Astrocyte (in vitro differentiated cells and primary cell): ENCODE results near the gene DYNLT1. TPM values are rescaled to one million over a fixed set of nuclear protein-coding genes. Genes with fewer than 3 reads are reported as not detected.
"Not testable (repeated sequence)": the region's sequence is repeated elsewhere in the genome, so short reads cannot be mapped to it uniquely, and the experiment has no call there.

Experiments used
- DNase-seq: peaks from one replicate; pipeline ENCODE4 v3.0.0-alpha.2; 2010; ENCODE audit warnings: low read depth
- FAIRE-seq: peaks from 2 replicates; lab custom pipeline; 2011; peaks lifted over from hg19 to GRCh38; lab: Jason Lieb, UNC
- H2AFZ ChIP-seq: 2 replicates; pipeline ENCODE4 v1.6.0; 2012; ENCODE audit warnings: low read depth, low read length, inconsistent platforms
- H3K27ac ChIP-seq: 2 replicates; pipeline ENCODE4 v1.5.1; 2011; ENCODE audit warnings: low read depth, low read length, inconsistent platforms
- H3K27me3 ChIP-seq: 2 replicates; pipeline ENCODE4 v1.6.0; 2011; ENCODE audit warnings: low read length, inconsistent platforms; ENCODE audit not compliant: insufficient read depth
- H3K36me3 ChIP-seq: 2 replicates; pipeline ENCODE4 v1.5.1; 2011; ENCODE audit warnings: low read length, inconsistent platforms; ENCODE audit not compliant: insufficient read depth
- H3K4me1 ChIP-seq: 2 replicates; pipeline ENCODE4 v1.5.1; 2011; ENCODE audit warnings: low read length, inconsistent platforms; ENCODE audit not compliant: insufficient read depth
- H3K4me2 ChIP-seq: 2 replicates; pipeline ENCODE4 v1.6.0; 2012; ENCODE audit warnings: low read length, inconsistent platforms
- H3K4me3 ChIP-seq: 2 replicates; pipeline ENCODE4 v1.5.1; 2011; ENCODE audit warnings: low read depth, mild to moderate bottlenecking, low read length, inconsistent platforms; ENCODE audit not compliant: insufficient read depth
- H3K79me2 ChIP-seq: 2 replicates; pipeline ENCODE4 v1.6.0; 2012; ENCODE audit warnings: mild to moderate bottlenecking, low read length, inconsistent platforms; ENCODE audit not compliant: insufficient read depth
- H3K9ac ChIP-seq: 2 replicates; pipeline ENCODE4 v1.6.0; 2012; ENCODE audit warnings: mild to moderate bottlenecking, low read length, inconsistent platforms
- H3K9me3 ChIP-seq: 2 replicates; pipeline ENCODE4 v1.5.1; 2012; ENCODE audit warnings: low read depth, mild to moderate bottlenecking, low read length, inconsistent platforms; ENCODE audit not compliant: insufficient read depth
- H4K20me1 ChIP-seq: 2 replicates; pipeline ENCODE4 v1.6.0; 2012; ENCODE audit warnings: low read length, inconsistent platforms; ENCODE audit not compliant: insufficient read depth
- H3K27ac Mint-ChIP-seq: one replicate; pipeline ENCODE4 v1.8.0; 2021; ENCODE audit warnings: mild to moderate bottlenecking, mixed read lengths; ENCODE audit not compliant: unreplicated experiment
- H3K27me3 Mint-ChIP-seq: one replicate; pipeline ENCODE4 v1.8.0; 2021; ENCODE audit warnings: low read depth, mixed read lengths; ENCODE audit not compliant: unreplicated experiment
- H3K36me3 Mint-ChIP-seq: one replicate; pipeline ENCODE4 v1.8.0; 2021; ENCODE audit warnings: low read depth, mixed read lengths; ENCODE audit not compliant: unreplicated experiment
- H3K4me1 Mint-ChIP-seq: one replicate; pipeline ENCODE4 v1.8.0; 2021; ENCODE audit warnings: low read depth, mixed read lengths; ENCODE audit not compliant: unreplicated experiment
- H3K4me3 Mint-ChIP-seq: one replicate; pipeline ENCODE4 v1.8.0; 2021; ENCODE audit warnings: mild to moderate bottlenecking, moderate library complexity, mixed read lengths; ENCODE audit not compliant: unreplicated experiment
- H3K9me3 Mint-ChIP-seq: one replicate; pipeline ENCODE4 v1.8.0; 2021; ENCODE audit warnings: mild to moderate bottlenecking, mixed read lengths; ENCODE audit not compliant: unreplicated experiment
- CTCF ChIP-seq: IDR thresholded peaks from 2 replicates; pipeline ENCODE4 v1.5.1; 2011; ENCODE audit warnings: low read depth, mild to moderate bottlenecking, inconsistent platforms, low read length, moderate library complexity; ENCODE audit not compliant: insufficient read depth
- EZH2 ChIP-seq: IDR thresholded peaks from 2 replicates; pipeline ENCODE4 v1.6.1; 2012; ENCODE audit warnings: mild to moderate bottlenecking, low read length, inconsistent platforms; ENCODE audit not compliant: insufficient read depth
- total RNA-seq: library from RNA; stranded (reverse); gene quantifications from 2 replicates; pipeline ENCODE4 v1.2.1, GENCODE V29; 2021

The DYNLT1 gene
- total RNA-seq, 1 donor from 2014 or later, result 169 TPM

GRCh38 chr6:158619922-158620801 lies 24.4 kb downstream of the DYNLT1 start:
- Mint-ChIP-seq H3K27ac (no peak overlapping the region), H3K4me1 (peaks cover 11% of the 10 kb centered on the region), H3K9me3 (no peaks in the 10 kb centered on the region), H3K36me3 (peaks cover 30% of the 10 kb centered on the region), H3K4me3 (no peak overlapping the region), H3K27me3 (no peaks in the 10 kb centered on the region)
- H3K79me2 ChIP-seq, result no peaks in the 10 kb centered on the region
- no peaks in the 10 kb centered on the region for H3K27me3 ChIP-seq
- H3K9me3 ChIP-seq, result no peaks in the 10 kb centered on the region
- no peak overlapping the region for H3K4me3 ChIP-seq
- no peaks in the 10 kb centered on the region for H3K4me1 ChIP-seq
- H4K20me1 ChIP-seq, result peaks cover 14% of the 10 kb centered on the region
- TF ChIP-seq EZH2 (no peak), CTCF (no peak)
- peaks cover 11% of the 10 kb centered on the region for H3K36me3 ChIP-seq
- no peak overlapping the region for H2AFZ ChIP-seq
- FAIRE-seq (no peak), DNase-seq (no peak)
- H3K9ac ChIP-seq, result no peak overlapping the region
- no peak overlapping the region for H3K4me2 ChIP-seq
- no peak overlapping the region for H3K27ac ChIP-seq

- not testable (repeated sequence) for H2AFZ ChIP-seq, H3K79me2 ChIP-seq, H3K9me3 Mint-ChIP-seq, H3K9ac ChIP-seq, DNase-seq, H3K27ac Mint-ChIP-seq, H3K27me3 ChIP-seq, H3K4me3 Mint-ChIP-seq, FAIRE-seq, H3K4me1 ChIP-seq, H3K4me2 ChIP-seq, H3K9me3 ChIP-seq, H3K27ac ChIP-seq, H3K27me3 Mint-ChIP-seq, H3K4me3 ChIP-seq
- Mint-ChIP-seq H3K36me3 (peaks cover 38% of the 10 kb centered on the region), H3K4me1 (peaks cover 11% of the 10 kb centered on the region)
- Histone ChIP-seq H3K36me3 (peaks cover 13% of the 10 kb centered on the region), H4K20me1 (peaks cover 14% of the 10 kb centered on the region)
These were observed 26.3 kb downstream of the DYNLT1 start for GRCh38 chr6:158618289-158618688.

- not testable (repeated sequence) for H3K4me3 ChIP-seq, H3K4me1 ChIP-seq, H2AFZ ChIP-seq, H3K27ac Mint-ChIP-seq, H3K79me2 ChIP-seq, H3K9me3 Mint-ChIP-seq, FAIRE-seq, H3K27me3 Mint-ChIP-seq, H3K27me3 ChIP-seq, H3K27ac ChIP-seq, H3K4me3 Mint-ChIP-seq, H4K20me1 ChIP-seq, H3K9me3 ChIP-seq, DNase-seq, H3K9ac ChIP-seq, H3K4me2 ChIP-seq
- H3K36me3 ChIP-seq, result peaks cover 12% of the 10 kb centered on the region
- Mint-ChIP-seq H3K4me1 (peaks cover 22% of the 10 kb centered on the region), H3K36me3 (peaks cover 37% of the 10 kb centered on the region)
These were observed 29.9 kb downstream of the DYNLT1 start for GRCh38 chr6:158614606-158615005.
